Rectal smooth muscle tissue (tissue), 1 donor: Measurements from ENCODE around the gene PPARA.
"Not testable (repeated sequence)": the region's sequence is repeated elsewhere in the genome, so short reads cannot be mapped to it uniquely, and the experiment has no call there.

Experiments used
- H3K27ac ChIP-seq: one replicate; pipeline ENCODE4 v1.7.0; 2013; ENCODE audit warnings: low read depth, low read length, inconsistent platforms
- H3K27me3 ChIP-seq: one replicate; pipeline ENCODE4 v1.7.0; 2013; ENCODE audit warnings: low read length; ENCODE audit not compliant: control insufficient read depth, insufficient read depth
- H3K36me3 ChIP-seq: one replicate; pipeline ENCODE4 v1.7.0; 2013; ENCODE audit warnings: low read length; ENCODE audit not compliant: control insufficient read depth, insufficient read depth
- H3K4me1 ChIP-seq: one replicate; pipeline ENCODE4 v1.7.0; 2013; ENCODE audit warnings: low read length; ENCODE audit not compliant: control insufficient read depth, insufficient read depth
- H3K4me3 ChIP-seq: one replicate; pipeline ENCODE4 v1.7.0; 2013; ENCODE audit warnings: low read length
- H3K9ac ChIP-seq: one replicate; pipeline ENCODE4 v1.7.0; 2013; ENCODE audit warnings: low read length

The PPARA gene

DNA sequence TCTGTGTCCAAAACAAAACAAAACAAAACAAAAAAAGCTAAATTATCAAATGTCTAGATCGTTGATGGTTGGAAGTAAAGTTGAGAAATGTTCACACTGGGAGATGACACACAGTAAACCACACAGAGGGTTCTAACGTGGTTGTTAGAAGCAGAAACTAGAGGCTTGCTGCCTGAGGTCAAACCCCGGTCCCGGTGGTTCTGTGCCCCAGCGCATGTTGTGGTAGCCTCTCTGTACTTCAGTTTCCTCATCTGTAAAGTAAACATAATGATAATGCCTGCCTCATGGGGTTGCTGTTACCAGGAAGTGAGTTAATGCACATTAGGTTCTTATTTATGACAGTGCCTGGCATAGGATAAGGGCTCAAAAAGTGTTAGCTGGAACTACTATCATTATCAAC is 33.4 kb downstream of the PPARA start:
- Histone ChIP-seq H3K36me3 (peaks cover 16% of the 10 kb centered on the region), H3K9ac (no peak overlapping the region), H3K4me3 (no peak overlapping the region), H3K27ac (no peak overlapping the region), H3K27me3 (no peaks in the 10 kb centered on the region), H3K4me1 (no peaks in the 10 kb centered on the region)

DNA sequence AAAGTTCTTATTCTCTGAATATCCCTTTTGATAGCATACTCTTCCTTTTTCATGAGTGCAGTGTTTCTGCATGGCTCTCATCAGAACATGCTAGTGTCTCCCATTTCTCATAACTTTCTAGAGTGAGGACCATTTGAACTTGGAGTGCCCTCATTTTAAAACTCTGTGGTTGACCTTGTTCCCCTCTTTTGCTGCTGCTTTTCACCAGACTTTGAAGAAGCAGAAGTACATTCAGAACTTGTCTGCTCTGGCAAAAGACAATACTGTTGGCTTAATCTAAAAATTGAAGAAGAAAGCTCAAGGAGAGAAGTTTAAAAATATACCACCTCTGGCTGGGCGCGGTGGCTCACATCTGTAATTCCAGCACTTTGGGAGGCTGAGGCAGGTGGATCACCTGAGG is 35.0 kb downstream of the PPARA start:
- no peaks in the 10 kb centered on the region for H3K27me3 ChIP-seq
- no peak overlapping the region for H3K27ac ChIP-seq
- no peak overlapping the region for H3K9ac ChIP-seq
- no peak overlapping the region for H3K4me3 ChIP-seq
- no peaks in the 10 kb centered on the region for H3K4me1 ChIP-seq
- peaks cover 14% of the 10 kb centered on the region for H3K36me3 ChIP-seq

DNA sequence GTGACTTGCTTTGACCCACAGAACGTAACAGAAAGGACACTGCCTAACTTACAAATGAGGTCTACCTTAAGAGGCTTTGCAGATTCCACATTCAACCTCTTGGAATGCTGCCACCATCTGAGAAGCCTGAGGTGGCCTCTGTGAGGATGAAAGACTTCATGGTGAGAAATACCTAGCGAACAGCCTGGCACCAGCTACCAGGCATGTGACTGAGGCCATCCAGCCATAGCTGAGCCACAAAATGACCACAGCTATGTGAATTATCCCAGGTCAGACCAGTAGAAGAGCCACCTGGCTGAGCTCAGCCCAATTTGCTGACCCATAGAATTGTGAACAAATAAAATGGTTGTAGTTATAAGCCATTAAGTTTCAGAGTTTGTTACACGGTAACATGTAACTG is 37.5 kb downstream of the PPARA start:
- Histone ChIP-seq H3K4me3 (no peak overlapping the region), H3K27me3 (no peaks in the 10 kb centered on the region), H3K4me1 (no peaks in the 10 kb centered on the region), H3K36me3 (peaks cover 10% of the 10 kb centered on the region), H3K27ac (no peak overlapping the region), H3K9ac (no peak overlapping the region)

DNA sequence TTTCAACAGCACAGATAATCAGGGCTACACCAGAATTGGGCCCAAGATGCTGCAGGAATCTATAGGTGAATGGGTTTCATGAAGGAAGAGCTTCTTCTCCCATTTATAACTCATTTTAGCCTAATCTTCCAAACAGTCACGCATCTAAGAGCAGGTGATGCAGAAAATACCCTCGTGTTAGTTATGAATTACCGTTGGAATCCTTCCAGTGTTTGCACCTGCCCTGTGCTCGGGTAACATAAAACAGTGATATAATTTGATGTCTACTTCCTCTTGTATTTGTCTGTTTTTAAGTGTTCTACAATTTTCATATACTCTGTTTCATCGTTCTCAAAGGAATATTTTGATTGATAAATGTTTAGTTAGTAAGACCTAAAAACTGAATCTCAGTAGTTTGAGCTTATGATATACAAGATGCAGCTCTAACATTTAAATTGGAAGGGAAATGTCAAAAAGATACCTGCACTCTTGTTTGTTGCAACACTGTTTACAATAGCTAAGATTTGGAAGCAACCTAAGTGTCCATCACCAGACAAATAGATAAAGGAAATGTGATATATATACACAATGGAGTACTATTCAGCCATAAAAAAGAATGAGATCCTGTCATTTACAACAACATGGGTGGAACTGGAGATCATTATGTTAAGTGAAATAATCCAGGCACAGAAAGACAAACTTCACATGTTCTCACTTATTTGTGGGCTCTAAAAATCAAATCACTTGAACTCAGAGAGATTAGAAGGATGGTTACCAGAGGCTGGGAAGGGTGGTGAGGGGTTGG is 42.1 kb downstream of the PPARA start:
- Histone ChIP-seq H3K4me3 (no peak overlapping the region), H3K36me3 (peaks cover 3% of the 10 kb centered on the region), H3K27ac (no peak overlapping the region), H3K27me3 (no peaks in the 10 kb centered on the region), H3K4me1 (no peaks in the 10 kb centered on the region), H3K9ac (no peak overlapping the region)

GRCh38 chr22:46193898-46194310 is 43.6 kb downstream of the PPARA start:
- H3K9ac ChIP-seq = no peak overlapping the region
- H3K4me1 ChIP-seq = no peaks in the 10 kb centered on the region
- peaks cover 2% of the 10 kb centered on the region for H3K36me3 ChIP-seq

DNA sequence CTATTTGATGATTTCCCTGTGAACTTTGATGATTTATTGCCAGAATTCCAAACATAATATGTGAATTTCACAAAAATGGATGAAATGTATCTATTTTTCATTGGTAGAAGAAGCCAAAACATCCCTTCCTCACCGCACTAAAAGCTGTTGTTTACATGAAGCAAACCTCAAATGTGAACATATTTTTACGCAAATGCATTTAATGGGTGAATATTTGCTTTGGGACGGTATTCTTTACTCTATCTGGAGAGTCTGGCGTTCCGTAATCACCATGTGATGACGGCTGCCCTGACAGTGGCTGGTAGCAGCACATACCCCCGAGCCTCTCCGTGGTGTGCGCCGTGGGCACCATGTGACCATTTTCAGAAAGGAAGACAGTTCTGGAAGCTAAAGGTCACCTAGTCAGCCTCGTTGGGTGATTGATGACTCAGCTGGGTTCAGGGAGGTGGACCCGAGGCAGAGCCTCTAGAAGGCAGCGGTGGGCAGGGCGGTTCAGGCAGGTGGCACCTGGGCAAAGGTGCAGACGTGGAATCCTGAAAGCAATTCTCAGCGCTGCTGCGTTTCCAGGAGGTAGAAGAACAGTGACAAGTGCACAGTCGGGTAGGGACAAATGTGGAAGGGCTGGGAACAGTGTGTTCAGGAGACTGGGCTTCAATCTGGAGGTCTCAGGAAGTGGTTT is 45.3 kb downstream of the PPARA start:
- Histone ChIP-seq H3K27me3 (no peaks in the 10 kb centered on the region), H3K4me1 (no peaks in the 10 kb centered on the region), H3K9ac (no peak overlapping the region), H3K4me3 (no peak overlapping the region), H3K27ac (no peak overlapping the region), H3K36me3 (peaks cover 5% of the 10 kb centered on the region)

More at GRCh38 chr22:46193898-46194310, 43.6 kb downstream of the PPARA start:
- Histone ChIP-seq H3K27ac (no peak overlapping the region), H3K27me3 (no peaks in the 10 kb centered on the region), H3K4me3 (no peak overlapping the region)

- Histone ChIP-seq H3K4me1 (no peaks in the 10 kb centered on the region), H3K9ac (no peak overlapping the region), H3K4me3 (no peak overlapping the region), H3K27ac (no peak overlapping the region), H3K27me3 (no peaks in the 10 kb centered on the region), H3K36me3 (peaks cover 5% of the 10 kb centered on the region)
These were observed 46.0 kb downstream of the PPARA start for GRCh38 chr22:46196278-46196677.

DNA sequence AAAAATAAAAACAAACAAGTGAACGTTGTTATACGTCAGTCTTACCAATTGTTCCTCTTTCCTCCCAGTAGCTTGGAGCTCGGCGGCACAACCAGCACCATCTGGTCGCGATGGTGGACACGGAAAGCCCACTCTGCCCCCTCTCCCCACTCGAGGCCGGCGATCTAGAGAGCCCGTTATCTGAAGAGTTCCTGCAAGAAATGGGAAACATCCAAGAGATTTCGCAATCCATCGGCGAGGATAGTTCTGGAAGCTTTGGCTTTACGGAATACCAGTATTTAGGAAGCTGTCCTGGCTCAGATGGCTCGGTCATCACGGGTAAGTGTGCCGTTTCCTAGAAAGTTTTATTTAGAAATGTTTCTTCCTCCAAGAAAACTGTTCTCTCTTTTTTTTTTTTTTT is 47.9 kb downstream of the PPARA start:
- no peaks in the 10 kb centered on the region for H3K4me1 ChIP-seq
- H3K4me3 ChIP-seq = no peak overlapping the region
- H3K36me3 ChIP-seq = peaks cover 5% of the 10 kb centered on the region
- H3K27me3 ChIP-seq = no peaks in the 10 kb centered on the region
- no peak overlapping the region for H3K9ac ChIP-seq
- no peak overlapping the region for H3K27ac ChIP-seq

GRCh38 chr22:46198806-46199205 is 48.5 kb downstream of the PPARA start:
- H3K4me1 ChIP-seq, H3K36me3 ChIP-seq, H3K9ac ChIP-seq, H3K27me3 ChIP-seq, H3K4me3 ChIP-seq, H3K27ac ChIP-seq: not testable (repeated sequence)

DNA sequence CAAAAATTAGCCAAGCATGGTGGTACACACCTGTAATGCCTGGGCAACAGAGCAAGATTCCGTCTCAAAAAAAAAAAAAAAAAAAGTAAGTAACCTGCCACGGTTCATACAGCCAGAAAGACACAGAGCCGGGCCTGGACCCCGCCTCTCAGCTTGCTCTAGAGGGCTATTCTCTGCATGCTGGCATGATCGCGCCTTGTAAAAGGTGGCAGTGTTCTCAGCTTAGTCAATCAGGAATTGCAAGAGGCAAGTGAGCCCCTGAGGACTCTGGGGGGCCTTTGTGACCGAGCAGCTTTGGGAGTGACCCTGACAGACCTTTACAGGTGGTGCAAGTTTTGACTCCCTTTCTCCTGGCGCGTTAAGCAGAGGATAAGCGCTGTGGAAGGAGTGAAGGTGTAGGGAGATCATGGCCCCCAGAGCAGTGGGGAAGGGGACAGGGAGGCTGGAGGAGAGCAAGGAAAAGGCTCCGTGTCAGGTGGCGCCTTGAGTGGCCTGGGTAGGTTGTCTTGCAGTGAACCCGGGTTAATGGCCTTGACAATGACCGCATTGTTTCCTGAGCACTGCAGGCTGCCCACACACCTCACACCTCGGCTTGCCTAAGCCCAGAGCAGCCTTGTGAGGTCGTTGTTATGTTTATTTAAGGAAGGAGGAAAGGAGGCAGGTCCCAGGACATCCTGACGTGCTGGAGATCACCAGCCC is 50.9 kb downstream of the PPARA start:
- H3K4me1 ChIP-seq = no peaks in the 10 kb centered on the region
- peaks cover 5% of the 10 kb centered on the region for H3K36me3 ChIP-seq
- no peaks in the 10 kb centered on the region for H3K27me3 ChIP-seq
- H3K27ac ChIP-seq = no peak overlapping the region
- H3K9ac ChIP-seq = no peak overlapping the region
- H3K4me3 ChIP-seq = no peak overlapping the region

- H3K4me1 ChIP-seq = no peaks in the 10 kb centered on the region
- no peak overlapping the region for H3K4me3 ChIP-seq
- peaks cover 5% of the 10 kb centered on the region for H3K36me3 ChIP-seq
- H3K27ac ChIP-seq = no peak overlapping the region
- no peaks in the 10 kb centered on the region for H3K27me3 ChIP-seq
- H3K9ac ChIP-seq = no peak overlapping the region
These were observed 52.7 kb downstream of the PPARA start for GRCh38 chr22:46202897-46203600.

DNA sequence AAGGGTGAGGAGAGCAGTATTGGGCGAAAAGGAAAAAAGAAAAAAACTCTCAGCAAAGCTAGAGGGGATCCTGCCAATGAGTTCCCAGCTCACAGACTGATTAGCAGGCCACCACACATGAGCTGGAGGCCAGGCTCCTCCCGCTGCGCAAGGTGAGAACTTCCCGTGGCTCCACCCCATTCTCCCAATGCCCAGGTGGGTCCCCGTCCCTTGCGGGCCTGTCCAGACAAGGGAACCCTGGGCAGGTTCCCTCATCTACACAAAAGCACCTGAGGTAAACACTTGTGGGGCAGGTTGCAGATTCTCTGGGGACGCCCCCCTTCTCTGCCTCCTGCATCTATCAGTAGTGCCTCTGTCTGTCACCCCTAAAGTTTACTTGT is 53.3 kb downstream of the PPARA start:
- H3K4me1 ChIP-seq = no peaks in the 10 kb centered on the region

More for the DNA sequence above, 53.3 kb downstream of the PPARA start:
- H3K27me3 ChIP-seq = no peaks in the 10 kb centered on the region
- peaks cover 5% of the 10 kb centered on the region for H3K36me3 ChIP-seq
- no peak overlapping the region for H3K9ac ChIP-seq
- no peak overlapping the region for H3K27ac ChIP-seq
- H3K4me3 ChIP-seq = no peak overlapping the region
